ENCODE data around the gene PRDM16. TPM values are rescaled to one million over a fixed set of nuclear protein-coding genes. Genes with fewer than 3 reads are reported as not detected.

The PRDM16 gene
- polyA plus RNA-seq, 1 of the 3 experiments (the other 2 are of a cell fraction), result not detected

DNA sequence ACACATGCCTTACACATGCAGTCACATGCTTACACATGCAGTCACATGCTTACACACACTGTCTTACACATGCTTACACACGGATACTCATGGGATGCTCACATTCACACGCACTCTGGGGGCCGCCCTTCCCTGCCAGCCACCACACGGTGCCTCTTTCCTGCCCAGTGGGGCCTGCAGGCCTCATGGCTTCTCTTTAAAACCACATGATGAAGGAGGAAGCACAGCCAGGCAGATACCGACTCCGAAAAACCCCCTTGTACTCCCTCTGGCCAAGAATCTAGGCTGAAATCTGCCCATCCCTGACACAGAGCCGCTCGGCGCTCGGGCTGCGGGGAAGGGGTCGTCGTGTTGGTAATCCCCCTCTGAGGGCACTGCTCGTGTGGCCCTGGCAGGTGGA is 113.0 kb downstream of the PRDM16 start:
- H3K9me3 ChIP-seq, result no peaks in the 10 kb centered on the region
- no peak for TF ChIP-seq YY1 (IDR thresholded peaks at IDR 0.05; ENCODE audit: low read depth)
- TF ChIP-seq RFX5 (IDR thresholded peaks at IDR 0.05; ENCODE audit: low read length), result no peak
- no peak for TF ChIP-seq POLR2AphosphoS5 (IDR thresholded peaks at IDR 0.05; ENCODE audit: low read depth, low read length)
- no peak for TF ChIP-seq RCOR1 (IDR thresholded peaks at IDR 0.05; ENCODE audit: low read length)
- no peak for TF ChIP-seq EP300 (IDR thresholded peaks at IDR 0.05; ENCODE audit: borderline replicate concordance in 1 of 2, low read depth in 1 of 2, low read length in 1 of 2)
- TF ChIP-seq, protein P1, sequence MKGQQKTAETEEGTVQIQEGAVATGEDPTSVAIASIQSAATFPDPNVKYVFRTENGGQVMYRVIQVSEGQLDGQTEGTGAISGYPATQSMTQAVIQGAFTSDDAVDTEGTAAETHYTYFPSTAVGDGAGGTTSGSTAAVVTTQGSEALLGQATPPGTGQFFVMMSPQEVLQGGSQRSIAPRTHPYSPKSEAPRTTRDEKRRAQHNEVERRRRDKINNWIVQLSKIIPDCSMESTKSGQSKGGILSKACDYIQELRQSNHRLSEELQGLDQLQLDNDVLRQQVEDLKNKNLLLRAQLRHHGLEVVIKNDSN (IDR thresholded peaks at IDR 0.05; ENCODE audit: borderline replicate concordance, low read depth), result no peak
- no peak for TF ChIP-seq MXI1 (IDR thresholded peaks at IDR 0.05; ENCODE audit: low read depth, low read length)
- no peak for TF ChIP-seq FOSL2 (IDR thresholded peaks at IDR 0.05; ENCODE audit: borderline replicate concordance, low read depth)
- no peak for TF ChIP-seq RXRA (IDR thresholded peaks at IDR 0.05; ENCODE audit: borderline replicate concordance, low read depth)
- TF ChIP-seq, protein P2, sequence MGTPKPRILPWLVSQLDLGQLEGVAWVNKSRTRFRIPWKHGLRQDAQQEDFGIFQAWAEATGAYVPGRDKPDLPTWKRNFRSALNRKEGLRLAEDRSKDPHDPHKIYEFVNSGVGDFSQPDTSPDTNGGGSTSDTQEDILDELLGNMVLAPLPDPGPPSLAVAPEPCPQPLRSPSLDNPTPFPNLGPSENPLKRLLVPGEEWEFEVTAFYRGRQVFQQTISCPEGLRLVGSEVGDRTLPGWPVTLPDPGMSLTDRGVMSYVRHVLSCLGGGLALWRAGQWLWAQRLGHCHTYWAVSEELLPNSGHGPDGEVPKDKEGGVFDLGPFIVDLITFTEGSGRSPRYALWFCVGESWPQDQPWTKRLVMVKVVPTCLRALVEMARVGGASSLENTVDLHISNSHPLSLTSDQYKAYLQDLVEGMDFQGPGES (IDR thresholded peaks at IDR 0.05; ENCODE audit: low read depth, low read length), result no peak
- no peak for TF ChIP-seq TEAD4 (IDR thresholded peaks at IDR 0.05; ENCODE audit: borderline replicate concordance, insufficient read depth)
- TF ChIP-seq FOXM1 (IDR thresholded peaks at IDR 0.05; ENCODE audit: low read depth), result no peak
- no peak for TF ChIP-seq JUND (IDR thresholded peaks at IDR 0.05)
- TF ChIP-seq TAF1 (IDR thresholded peaks at IDR 0.05; ENCODE audit: borderline replicate concordance, low read depth, low read length), result no peak
- TF ChIP-seq, protein P3, sequence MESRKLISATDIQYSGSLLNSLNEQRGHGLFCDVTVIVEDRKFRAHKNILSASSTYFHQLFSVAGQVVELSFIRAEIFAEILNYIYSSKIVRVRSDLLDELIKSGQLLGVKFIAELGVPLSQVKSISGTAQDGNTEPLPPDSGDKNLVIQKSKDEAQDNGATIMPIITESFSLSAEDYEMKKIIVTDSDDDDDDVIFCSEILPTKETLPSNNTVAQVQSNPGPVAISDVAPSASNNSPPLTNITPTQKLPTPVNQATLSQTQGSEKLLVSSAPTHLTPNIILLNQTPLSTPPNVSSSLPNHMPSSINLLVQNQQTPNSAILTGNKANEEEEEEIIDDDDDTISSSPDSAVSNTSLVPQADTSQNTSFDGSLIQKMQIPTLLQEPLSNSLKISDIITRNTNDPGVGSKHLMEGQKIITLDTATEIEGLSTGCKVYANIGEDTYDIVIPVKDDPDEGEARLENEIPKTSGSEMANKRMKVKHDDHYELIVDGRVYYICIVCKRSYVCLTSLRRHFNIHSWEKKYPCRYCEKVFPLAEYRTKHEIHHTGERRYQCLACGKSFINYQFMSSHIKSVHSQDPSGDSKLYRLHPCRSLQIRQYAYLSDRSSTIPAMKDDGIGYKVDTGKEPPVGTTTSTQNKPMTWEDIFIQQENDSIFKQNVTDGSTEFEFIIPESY (IDR thresholded peaks at IDR 0.05; ENCODE audit: borderline replicate concordance, low read depth), result no peak
- no peak for TF ChIP-seq SMC3 (IDR thresholded peaks at IDR 0.05; ENCODE audit: low read depth, low read length)
- no peak for TF ChIP-seq GABPA (IDR thresholded peaks at IDR 0.05; ENCODE audit: low read depth)
- TF ChIP-seq, protein P4, sequence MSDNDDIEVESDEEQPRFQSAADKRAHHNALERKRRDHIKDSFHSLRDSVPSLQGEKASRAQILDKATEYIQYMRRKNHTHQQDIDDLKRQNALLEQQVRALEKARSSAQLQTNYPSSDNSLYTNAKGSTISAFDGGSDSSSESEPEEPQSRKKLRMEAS (IDR thresholded peaks at IDR 0.05; ENCODE audit: low read depth), result no peak
- no peak for TF ChIP-seq RAD21 (IDR thresholded peaks at IDR 0.05; ENCODE audit: low read length)
- CTCF ChIA-PET, result no interaction called here

More for the DNA sequence above, 113.0 kb downstream of the PRDM16 start:
- no peak overlapping the region for H2AFZ ChIP-seq (ENCODE audit: low read depth)
- no peaks in the 10 kb centered on the region for H3K4me1 ChIP-seq (ENCODE audit: control insufficient read depth in 1 of 2, insufficient read depth in 2 of 2, low read depth in 1 of 2, low read length in 1 of 2)
- no peak overlapping the region for H3K4me2 ChIP-seq
- no peak overlapping the region for H3K9ac ChIP-seq
- POLR2A ChIA-PET, result no interaction called here
- H3K27ac ChIP-seq (ENCODE audit: low read depth in 2 of 2, low read length in 1 of 2), result no peak overlapping the region
- no peaks in the 10 kb centered on the region for H3K36me3 ChIP-seq (replicated peaks in 1 of 2; ENCODE audit: control insufficient read depth in 1 of 2, insufficient read depth in 2 of 2, low read length in 1 of 2)
- no peaks in the 10 kb centered on the region for H4K20me1 ChIP-seq (ENCODE audit: insufficient read depth)
- no peaks in the 10 kb centered on the region for H3K27me3 ChIP-seq (ENCODE audit: insufficient read depth)
- H3K4me3 ChIP-seq (ENCODE audit: low read depth in 2 of 2, low read length in 1 of 2), result no peak overlapping the region
- H3F3A ChIP-seq (replicated peaks; ENCODE audit: insufficient read depth), result peaks cover 10% of the 10 kb centered on the region
- no peak for DNase-seq
- H3K79me2 ChIP-seq (ENCODE audit: insufficient read depth), result no peaks in the 10 kb centered on the region
- 88% methylated on average over 13 of the region's 14 CpGs for WGBS (ENCODE audit: low lambda C conversion rate)
- no peaks in the 10 kb centered on the region for H3K9me2 ChIP-seq

Data from SK-N-SH (cell line).